Stimulated activated naive CD8-positive, alpha-beta T cell treated with anti-CD3 and anti-CD28 coated beads, Interleukin-15, amount 100 ng/mL, for 72 hours (primary cell): ENCODE results near the gene TBC1D4.
"Not testable (repeated sequence)": the region's sequence is repeated elsewhere in the genome, so short reads cannot be mapped to it uniquely, and the experiment has no call there.

Experiments
- ATAC-seq: fragments of 150-1000 bp; cut with Tn5 transposase; 2 replicates; pipeline ENCODE4 v1.10.0; 2021; ENCODE audit warnings: mild to moderate bottlenecking, moderate library complexity
- DNase-seq, 2 donors: peaks; one replicate each; pipeline ENCODE4 v3.0.0; 2021 to 2022
- H3K27ac Mint-ChIP-seq, 2 donors: one replicate each; pipeline ENCODE4 v1.8.0; 2022; ENCODE audit warnings: mild to moderate bottlenecking in 2 of 2, mixed read lengths in 2 of 2, moderate library complexity in 2 of 2
- H3K27me3 Mint-ChIP-seq: one replicate; pipeline ENCODE4 v1.8.0; 2022; ENCODE audit warnings: mixed read lengths
- H3K4me1 Mint-ChIP-seq: one replicate; pipeline ENCODE4 v1.8.0; 2022; ENCODE audit warnings: mild to moderate bottlenecking, mixed read lengths
- H3K4me3 Mint-ChIP-seq, 2 donors: one replicate each; pipeline ENCODE4 v1.8.0; 2022; ENCODE audit warnings: mild to moderate bottlenecking in 2 of 2, mixed read lengths in 2 of 2, moderate library complexity in 1 of 2
- H3K9me3 Mint-ChIP-seq, 2 donors: one replicate each; pipeline ENCODE4 v1.8.0; 2022; ENCODE audit warnings: mixed read lengths in 2 of 2

The TBC1D4 gene

DNA sequence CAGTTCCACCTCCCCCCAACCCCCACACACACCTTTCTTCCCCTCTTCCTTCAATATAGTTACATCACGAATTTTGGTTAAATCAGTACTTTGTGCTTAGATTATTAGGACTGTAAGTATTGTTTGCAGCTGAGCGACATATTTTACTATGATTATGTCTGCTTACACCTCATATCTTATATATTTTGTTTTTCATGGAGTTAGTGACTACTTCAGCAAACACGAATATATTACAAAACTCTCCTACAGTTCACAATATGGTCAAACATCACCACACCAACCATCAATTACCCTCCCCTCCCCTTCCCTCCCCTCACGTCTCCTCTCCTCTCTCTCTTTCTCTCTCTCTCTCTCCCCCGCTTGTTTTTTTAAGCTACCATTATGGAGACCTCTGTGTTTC, 152.9 kb downstream of the TBC1D4 start:
- DNase-seq, result no peak
- no peak for ATAC-seq
- Mint-ChIP-seq H3K9me3 (no peaks in the 10 kb centered on the region), H3K4me1 (peaks cover 13% of the 10 kb centered on the region), H3K27ac (no peak overlapping the region), H3K4me3 (no peak overlapping the region), H3K27me3 (no peaks in the 10 kb centered on the region)

DNA sequence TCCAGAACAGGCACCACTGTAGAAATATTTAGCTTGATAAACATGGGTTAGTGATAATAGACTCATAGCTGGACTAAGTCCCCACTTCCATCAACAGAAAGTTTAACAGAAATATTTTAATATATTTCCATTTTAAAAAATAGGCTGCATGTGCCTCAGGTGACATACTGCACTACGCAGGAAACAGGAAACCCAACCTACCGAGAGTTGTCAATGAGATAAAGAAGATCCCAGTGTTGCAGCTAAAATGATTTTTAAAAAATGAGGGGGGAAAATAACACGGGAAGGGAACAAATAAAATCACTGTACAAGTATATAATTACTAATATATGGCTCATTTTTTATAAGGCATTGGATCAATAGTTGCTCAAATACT, 154.8 kb downstream of the TBC1D4 start:
- Mint-ChIP-seq H3K27me3 (no peaks in the 10 kb centered on the region), H3K4me3 (peak overlapping the region; percentile 82 to 91), H3K27ac (peak overlapping the region; percentile 97), H3K4me1 (peaks cover 21% of the 10 kb centered on the region), H3K9me3 (no peaks in the 10 kb centered on the region)
- ATAC-seq (no peak), DNase-seq (no peak)

DNA sequence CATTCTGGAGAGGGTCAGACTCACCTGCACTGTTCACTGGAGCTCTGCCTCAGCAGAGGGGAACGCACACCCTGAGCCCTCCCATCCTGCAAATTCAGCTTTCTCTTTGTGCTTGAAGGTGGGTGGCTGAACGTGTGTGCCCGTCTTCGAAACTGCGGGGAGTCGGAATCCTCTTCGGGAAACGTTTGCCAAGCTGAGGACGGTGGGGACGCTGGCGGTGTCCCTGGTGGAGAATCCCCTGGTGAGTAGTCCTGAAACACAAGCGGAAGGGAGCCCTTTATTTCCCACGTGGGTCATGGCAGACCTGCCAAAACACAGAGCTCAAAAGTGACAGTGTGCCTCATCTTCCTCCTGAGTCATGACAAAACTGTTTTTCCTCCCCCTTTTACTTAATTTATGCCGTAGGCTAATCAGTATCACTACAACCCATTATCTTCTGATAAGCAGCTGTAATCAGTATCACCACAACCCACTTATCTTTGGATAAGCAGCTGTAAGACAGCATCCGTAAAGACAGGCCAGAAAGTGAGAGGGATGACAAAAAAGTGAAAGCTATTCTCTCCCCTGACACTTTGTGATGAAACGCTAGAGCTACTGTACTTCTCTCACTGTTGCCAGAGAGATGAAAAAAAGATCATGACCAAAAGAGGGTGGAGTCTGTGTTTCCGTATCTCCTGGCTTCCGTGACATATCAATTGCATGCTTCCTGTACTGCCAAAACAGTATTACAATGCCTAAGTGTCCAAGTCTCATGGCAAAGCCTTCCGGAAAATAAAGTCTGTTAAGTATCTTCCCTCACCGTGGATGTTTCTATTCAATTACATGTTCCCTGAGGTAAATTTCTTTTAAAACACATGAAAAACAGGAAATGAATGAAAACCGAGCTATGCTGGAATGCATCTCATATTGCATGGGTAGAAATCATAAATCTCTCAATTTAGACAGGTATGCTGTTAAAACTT, 155.5 kb downstream of the TBC1D4 start:
- H3K4me3 Mint-ChIP-seq, result peak overlapping the region; percentile 82 to 91
- no peaks in the 10 kb centered on the region for H3K27me3 Mint-ChIP-seq

DNA sequence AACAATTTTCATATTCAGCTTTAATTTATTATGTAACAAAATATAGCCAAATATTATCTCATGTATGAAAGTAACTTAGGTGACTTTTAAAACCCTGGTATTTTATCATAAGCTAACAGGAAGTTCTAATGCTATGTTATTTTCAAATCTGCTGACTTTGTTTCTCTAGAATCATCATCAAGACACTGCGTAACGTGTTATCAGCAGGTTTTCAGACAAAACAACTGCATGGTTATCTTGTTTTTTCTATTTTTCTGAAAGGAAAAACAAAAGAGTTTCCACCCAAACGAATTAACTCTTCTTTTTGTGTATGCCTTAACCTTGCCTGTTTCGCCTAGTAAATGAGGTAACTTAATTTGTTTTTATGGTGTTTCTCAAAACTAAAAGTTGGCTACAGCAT, 156.3 kb downstream of the TBC1D4 start:
- DNase-seq (no peak), ATAC-seq (no peak)
- H3K9me3 Mint-ChIP-seq, result no peaks in the 10 kb centered on the region
- H3K27ac Mint-ChIP-seq, result peak overlapping the region; percentile 97
- H3K27me3 Mint-ChIP-seq, result no peaks in the 10 kb centered on the region
- H3K4me3 Mint-ChIP-seq, result peak overlapping the region; percentile 82 to 91
- peaks cover 36% of the 10 kb centered on the region for H3K4me1 Mint-ChIP-seq

More for the DNA sequence above, 155.5 kb downstream of the TBC1D4 start:
- DNase-seq (peak; percentile 60 to 71), ATAC-seq (peak; percentile 92)
- peaks cover 28% of the 10 kb centered on the region for H3K4me1 Mint-ChIP-seq
- no peaks in the 10 kb centered on the region for H3K9me3 Mint-ChIP-seq
- H3K27ac Mint-ChIP-seq, result peak overlapping the region; percentile 97

DNA sequence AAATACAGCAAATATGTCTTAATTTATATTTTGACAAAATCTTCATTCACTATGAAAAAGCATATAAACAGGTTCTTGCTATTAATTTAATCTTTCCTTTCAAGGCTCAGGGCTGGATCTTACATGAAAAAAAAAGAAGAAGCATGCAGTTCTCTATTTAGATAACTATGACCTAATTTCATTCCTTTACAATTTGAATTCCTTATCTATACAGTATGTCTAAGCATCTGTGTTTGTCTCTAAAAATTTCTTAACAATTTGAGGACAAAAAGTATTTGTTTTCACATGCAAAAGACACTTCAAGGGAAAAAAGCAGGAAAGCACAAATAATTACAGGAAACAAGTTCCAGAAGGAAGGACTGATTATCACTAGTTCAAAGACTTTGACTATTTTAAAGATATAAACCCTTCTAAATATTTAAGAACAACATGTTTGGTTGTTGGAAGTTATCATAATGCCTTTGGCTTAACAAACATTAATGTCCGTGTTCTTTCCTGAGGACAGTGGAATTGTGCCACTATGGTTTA, 157.5 kb downstream of the TBC1D4 start:
- ATAC-seq, result no peak
- H3K4me3 Mint-ChIP-seq, result peak overlapping the region; percentile 83 to 91
- H3K9me3 Mint-ChIP-seq, result no peaks in the 10 kb centered on the region
- H3K27me3 Mint-ChIP-seq, result no peaks in the 10 kb centered on the region
- H3K27ac Mint-ChIP-seq, result peak overlapping the region; percentile 69 to 91
- DNase-seq, result no peak
- peaks cover 41% of the 10 kb centered on the region for H3K4me1 Mint-ChIP-seq

DNA sequence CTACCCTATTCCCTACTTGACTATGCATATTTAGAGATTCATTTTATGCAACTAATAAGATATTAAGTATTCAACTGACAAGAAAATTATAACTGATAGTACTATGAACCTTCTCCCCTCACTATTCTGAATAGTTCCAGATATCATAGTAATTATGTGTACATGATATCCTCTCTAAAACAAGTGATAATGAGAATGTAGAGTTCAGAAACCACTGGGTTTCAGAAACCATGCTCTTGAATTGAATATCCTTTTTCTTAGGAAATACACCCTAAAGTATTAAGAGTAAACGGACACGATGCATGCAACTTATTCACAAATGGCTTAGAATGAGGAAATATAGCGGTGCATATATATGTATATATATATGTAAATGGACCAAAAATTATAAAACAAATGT, 160.9 kb downstream of the TBC1D4 start:
- Mint-ChIP-seq H3K27me3 (no peaks in the 10 kb centered on the region), H3K4me3 (peak overlapping the region; percentile 49 to 77), H3K27ac (no peak overlapping the region), H3K4me1 (peaks cover 58% of the 10 kb centered on the region), H3K9me3 (no peaks in the 10 kb centered on the region)
- DNase-seq, result no peak
- ATAC-seq, result peak; percentile 58

DNA sequence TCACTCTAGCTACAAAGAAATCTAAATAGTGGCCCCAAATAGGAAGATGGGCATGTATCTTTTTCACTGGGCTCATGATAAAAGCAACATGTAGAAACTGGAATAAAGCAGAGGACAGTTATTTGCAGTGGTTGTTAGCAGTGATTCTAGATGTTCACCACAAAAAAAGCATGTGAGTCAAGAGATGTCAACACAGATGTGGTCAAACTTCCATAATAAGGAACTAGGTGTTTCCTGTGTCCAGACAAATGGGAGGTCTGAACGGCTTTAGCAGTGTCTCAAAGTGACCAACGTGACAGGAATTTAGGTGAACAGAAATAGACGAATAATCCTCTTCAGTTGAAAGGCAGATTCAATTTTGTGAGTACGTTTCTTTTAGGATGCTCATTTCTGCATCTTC, 162.7 kb downstream of the TBC1D4 start:
- Mint-ChIP-seq H3K9me3 (no peaks in the 10 kb centered on the region), H3K27me3 (no peaks in the 10 kb centered on the region), H3K4me3 (peak overlapping the region in 1 of 2 donors; percentile 79), H3K27ac (peak overlapping the region; percentile 81 to 94), H3K4me1 (peaks cover 59% of the 10 kb centered on the region)
- ATAC-seq (no peak), DNase-seq (no peak)

DNA sequence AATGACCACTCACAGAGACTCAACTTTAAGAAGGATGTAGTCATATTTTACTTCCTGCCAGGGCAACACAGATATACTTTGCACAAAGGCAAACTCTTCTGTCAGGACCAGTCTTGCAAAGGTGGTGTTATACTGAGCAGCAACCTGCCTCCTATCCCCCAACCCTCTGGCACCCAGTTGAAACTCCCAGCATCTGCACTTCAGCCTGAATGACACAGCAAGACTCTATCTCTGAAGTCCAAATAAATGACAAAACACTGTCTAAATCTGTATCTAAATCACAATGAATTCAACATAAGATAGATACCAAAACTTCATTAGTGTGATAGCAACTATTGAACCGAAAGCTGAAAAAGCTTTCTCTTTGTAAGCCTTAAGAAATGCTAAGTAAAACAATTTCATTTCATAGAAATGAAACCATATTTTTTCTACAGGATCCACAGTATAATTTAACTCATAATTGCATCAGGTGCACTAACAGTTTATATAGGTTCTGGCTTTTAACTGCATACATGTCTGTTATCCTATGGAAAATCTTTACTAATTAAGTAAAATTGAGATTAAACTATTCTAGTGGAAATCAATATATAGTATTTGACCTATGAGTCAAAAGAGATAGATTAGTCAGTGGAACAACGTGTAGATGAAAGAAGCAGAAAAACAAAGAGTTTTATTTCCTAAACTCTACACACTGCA, 163.7 kb downstream of the TBC1D4 start:
- Mint-ChIP-seq H3K9me3 (no peaks in the 10 kb centered on the region), H3K4me1 (peaks cover 68% of the 10 kb centered on the region), H3K27ac (peak overlapping the region; percentile 80 to 94), H3K27me3 (no peaks in the 10 kb centered on the region), H3K4me3 (peak overlapping the region; percentile 66 to 79)
- ATAC-seq, result peak; percentile 91
- DNase-seq, result peak; percentile 14 to 30

DNA sequence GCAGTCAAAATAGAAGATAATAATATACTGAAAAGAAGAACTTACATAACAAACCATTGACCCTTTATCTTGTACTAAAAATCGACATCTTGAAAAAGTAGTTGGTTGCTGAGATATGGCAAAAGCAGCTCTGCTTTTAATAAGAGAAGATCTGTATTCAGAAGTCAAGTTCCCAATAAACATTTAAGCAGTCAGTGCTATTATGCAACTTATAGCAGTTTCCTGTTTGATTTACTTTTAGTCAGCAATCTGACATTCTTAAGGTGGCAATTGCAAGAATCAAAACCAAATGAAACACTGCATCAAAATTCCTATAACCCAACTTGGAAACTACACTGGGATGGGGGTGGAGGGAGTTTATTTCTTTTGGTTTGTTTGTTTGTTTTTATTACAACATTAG, 165.5 kb downstream of the TBC1D4 start:
- DNase-seq, result no peak
- Mint-ChIP-seq H3K27me3 (no peaks in the 10 kb centered on the region), H3K9me3 (no peaks in the 10 kb centered on the region), H3K27ac (no peak overlapping the region), H3K4me1 (peaks cover 69% of the 10 kb centered on the region), H3K4me3 (peak overlapping the region in 1 of 2 donors; percentile 45)
- no peak for ATAC-seq

DNA sequence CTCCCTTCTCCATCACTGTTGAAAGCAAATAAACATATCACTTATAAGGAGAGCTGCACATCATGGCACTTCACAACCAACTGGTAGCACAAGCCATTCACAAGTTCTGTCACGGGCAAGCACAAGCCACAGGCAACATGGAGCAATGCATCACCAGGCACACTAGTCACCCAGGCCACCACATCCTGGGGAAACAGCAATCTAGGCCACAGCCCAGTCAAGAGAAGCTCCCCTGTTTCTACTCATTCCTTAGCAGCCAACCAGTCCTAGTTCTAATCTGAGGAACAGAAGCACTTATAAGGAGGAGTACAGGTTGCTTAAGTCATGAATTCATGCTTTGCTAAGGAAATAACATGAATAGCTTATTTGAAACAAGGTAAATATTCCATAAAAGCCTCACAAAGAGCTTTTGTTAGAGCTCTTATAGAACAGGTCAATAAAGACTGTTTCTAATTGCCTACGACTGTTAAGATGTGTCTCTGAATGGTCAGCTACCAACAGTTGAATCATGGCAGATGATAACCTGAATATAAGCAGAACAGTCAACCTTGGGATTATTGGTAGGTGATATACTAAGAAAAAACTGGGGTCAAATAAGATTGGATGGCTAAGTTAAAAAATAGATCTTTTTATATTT, 169.0 kb downstream of the TBC1D4 start:
- Mint-ChIP-seq H3K4me1 (peaks cover 68% of the 10 kb centered on the region), H3K4me3 (peak overlapping the region in 1 of 2 donors; percentile 35), H3K27me3 (no peaks in the 10 kb centered on the region), H3K27ac (peak overlapping the region; percentile 27 to 91), H3K9me3 (no peaks in the 10 kb centered on the region)
- ATAC-seq (peak; percentile 98), DNase-seq (peak; percentile 43 to 77)

DNA sequence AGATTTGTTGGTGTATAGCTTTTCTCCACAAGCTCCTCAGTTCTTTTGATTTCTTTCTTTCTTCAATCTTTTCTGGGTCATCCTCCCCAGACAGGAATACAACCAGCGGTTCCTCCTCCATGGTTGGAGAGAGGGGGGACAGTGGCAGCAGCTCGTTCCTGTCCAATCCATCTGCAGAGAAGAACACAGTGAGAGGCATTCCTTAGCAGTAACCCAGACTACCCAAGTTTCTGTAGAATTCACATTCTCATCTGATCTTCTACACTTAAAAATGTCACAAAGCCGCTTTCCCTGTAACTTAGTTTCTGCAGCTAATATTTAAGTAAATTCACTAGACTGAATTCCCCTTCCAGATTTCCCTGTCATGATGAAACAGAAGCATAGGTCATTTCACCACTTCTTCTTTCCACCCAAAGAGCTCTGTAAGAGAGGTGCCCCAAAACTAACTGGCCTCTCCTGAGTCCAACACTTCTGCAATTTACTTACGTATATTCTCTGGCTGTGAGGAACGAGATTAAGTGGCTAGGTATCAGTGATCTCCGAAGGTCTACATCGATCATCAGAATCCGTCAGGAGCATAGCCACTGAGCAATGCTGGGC, 171.9 kb downstream of the TBC1D4 start:
- DNase-seq, result no peak
- H3K9me3 Mint-ChIP-seq, result peaks cover 0 to 1% of the 10 kb centered on the region in 2 donors
- H3K27me3 Mint-ChIP-seq, result no peaks in the 10 kb centered on the region
- H3K27ac Mint-ChIP-seq, result peak overlapping the region in 1 of 2 donors; percentile 44
- H3K4me3 Mint-ChIP-seq, result peak overlapping the region in 1 of 2 donors; percentile 76
- peaks cover 75% of the 10 kb centered on the region for H3K4me1 Mint-ChIP-seq
- no peak for ATAC-seq

DNA sequence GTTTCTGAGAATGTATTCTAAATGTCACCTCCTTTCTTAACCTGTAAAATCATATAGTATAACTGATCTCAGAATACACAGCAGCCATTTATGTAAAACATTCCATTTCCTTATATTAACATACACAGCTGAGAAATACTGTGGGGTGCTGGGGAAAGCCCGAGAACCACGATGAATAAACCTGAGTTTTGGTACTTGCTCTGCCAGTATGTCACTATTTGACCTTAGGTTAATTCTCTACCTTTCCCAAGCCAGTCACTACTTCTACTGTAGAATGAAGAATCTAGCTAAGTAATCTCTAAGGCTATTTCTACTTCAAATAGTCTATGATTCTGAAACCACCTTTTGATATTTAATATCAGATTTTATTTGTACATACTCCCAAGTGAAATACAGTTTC, 173.7 kb downstream of the TBC1D4 start:
- ATAC-seq, result peak; percentile 88
- Mint-ChIP-seq H3K27me3 (no peaks in the 10 kb centered on the region), H3K27ac (peak overlapping the region in 1 of 2 donors; percentile 92), H3K9me3 (peaks cover 8% of the 10 kb centered on the region in 2 donors), H3K4me1 (peaks cover 72% of the 10 kb centered on the region), H3K4me3 (peak overlapping the region; percentile 44 to 64)
- peak; percentile 24 to 60 for DNase-seq

DNA sequence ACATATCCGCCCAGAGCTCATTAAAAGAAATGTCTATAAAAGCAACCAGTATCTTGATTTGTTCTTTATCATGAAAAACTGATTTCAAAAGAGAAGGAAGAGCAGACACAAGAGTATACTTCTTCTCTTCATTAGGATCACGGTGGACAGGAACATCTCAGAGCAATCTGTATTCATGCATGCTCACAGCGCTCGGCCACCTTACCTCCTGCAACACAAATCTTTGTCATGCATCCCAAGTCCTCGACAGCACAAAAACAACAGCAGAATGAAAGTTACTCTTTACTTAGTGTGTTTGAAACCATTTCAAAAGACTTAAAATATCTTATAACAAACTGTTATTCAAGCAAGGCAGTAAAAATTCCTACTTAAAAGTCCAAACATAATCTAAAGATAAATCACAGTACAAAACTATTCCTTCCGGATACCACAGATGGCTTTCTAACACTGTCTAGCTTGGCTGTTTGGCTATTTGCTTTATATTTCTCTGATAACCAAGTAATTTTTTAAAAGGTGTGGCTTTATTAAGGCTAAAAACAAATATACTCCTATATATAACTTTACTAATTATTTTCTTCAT, 174.5 kb downstream of the TBC1D4 start:
- no peak overlapping the region for H3K4me3 Mint-ChIP-seq
- peaks cover 65% of the 10 kb centered on the region for H3K4me1 Mint-ChIP-seq
- no peak for DNase-seq
- no peak for ATAC-seq
- H3K27me3 Mint-ChIP-seq, result no peaks in the 10 kb centered on the region
- H3K27ac Mint-ChIP-seq, result peak overlapping the region in 1 of 2 donors; percentile 74
- H3K9me3 Mint-ChIP-seq, result peaks cover 8% of the 10 kb centered on the region in 2 donors

DNA sequence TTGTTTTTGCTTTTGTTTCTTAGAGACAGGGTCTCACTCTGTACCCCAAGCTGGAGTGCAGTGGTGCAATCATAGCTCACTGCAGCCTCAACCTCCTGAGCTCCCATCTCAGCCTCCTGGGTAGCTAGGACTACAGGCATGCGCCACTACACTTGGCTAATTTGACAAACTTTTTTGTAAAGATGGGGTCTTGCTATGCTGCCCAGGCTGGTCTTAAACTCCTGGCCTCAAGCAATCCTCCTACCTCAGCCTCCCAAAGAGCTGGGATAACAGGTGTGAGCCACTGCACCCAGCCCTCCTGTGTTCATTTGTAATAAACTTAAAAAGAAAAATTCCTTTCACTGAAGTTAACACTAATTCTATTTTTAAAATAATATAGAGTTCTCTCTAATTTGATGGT, 175.0 kb downstream of the TBC1D4 start:
- H3K4me3 Mint-ChIP-seq, result peak overlapping the region in 1 of 2 donors; percentile 31

DNA sequence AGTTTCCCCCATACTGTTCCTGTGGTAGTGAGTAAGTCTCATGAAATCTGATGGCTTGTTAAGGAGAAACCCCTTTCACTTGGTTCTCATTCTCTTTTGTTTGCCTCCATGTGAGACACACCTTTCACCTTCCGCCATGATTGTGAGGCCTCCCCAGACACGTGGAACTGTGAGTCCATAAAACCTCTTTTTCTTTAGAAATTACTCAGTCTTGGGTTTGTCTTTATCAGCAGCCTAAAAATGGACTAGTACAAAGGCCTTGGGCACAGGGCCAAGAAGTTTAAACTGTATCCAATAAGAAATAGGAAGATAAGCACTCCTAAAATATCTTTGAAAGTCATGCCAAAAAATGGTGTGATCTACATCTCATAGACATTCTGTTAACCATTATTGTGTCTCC, 176.9 kb downstream of the TBC1D4 start:
- H3K4me3 Mint-ChIP-seq, result no peak overlapping the region
- no peak overlapping the region for H3K27ac Mint-ChIP-seq
- H3K4me1 Mint-ChIP-seq, result peaks cover 50% of the 10 kb centered on the region
- H3K27me3 Mint-ChIP-seq, result no peaks in the 10 kb centered on the region
- DNase-seq (no peak), ATAC-seq (no peak)
- H3K9me3 Mint-ChIP-seq, result peaks cover 8% of the 10 kb centered on the region in 2 donors

More for the DNA sequence above, 175.0 kb downstream of the TBC1D4 start:
- peaks cover 60% of the 10 kb centered on the region for H3K4me1 Mint-ChIP-seq
- not testable (repeated sequence) for ATAC-seq, DNase-seq, H3K27me3 Mint-ChIP-seq, H3K9me3 Mint-ChIP-seq
- peak overlapping the region in 1 of 2 donors; percentile 74 for H3K27ac Mint-ChIP-seq
